H9 (cell line): ENCODE results near the gene PFDN5. TPM values are rescaled to one million over a fixed set of nuclear protein-coding genes. Genes with fewer than 3 reads are reported as not detected.

Experiments
- DNase-seq: peaks from one replicate; pipeline ENCODE4 v3.0.0-alpha.2; 2017
- H2AFZ ChIP-seq: one replicate; pipeline ENCODE4 v1.6.1; 2013; ENCODE audit warnings: mild to moderate bottlenecking, low read length, control low read depth, moderate library complexity
- H2AK5ac ChIP-seq: 2 replicates; pipeline ENCODE4 v1.6.1; 2013; ENCODE audit warnings: low read length, control low read depth, mixed read lengths; ENCODE audit not compliant: insufficient read length
- H2BK120ac ChIP-seq: one replicate; pipeline ENCODE4 v1.6.1; 2013; ENCODE audit warnings: low read depth, mild to moderate bottlenecking, low read length, control low read depth, inconsistent platforms; ENCODE audit not compliant: poor library complexity, severe bottlenecking
- H2BK12ac ChIP-seq: 2 replicates; pipeline ENCODE4 v1.6.1; 2013; ENCODE audit warnings: low read length, control low read depth, mixed read lengths, low read depth; ENCODE audit not compliant: insufficient read length
- H2BK15ac ChIP-seq: 2 replicates; pipeline ENCODE4 v1.6.1; 2013; ENCODE audit warnings: low read depth, low read length, control low read depth
- H2BK20ac ChIP-seq: one replicate; pipeline ENCODE4 v1.6.1; 2013; ENCODE audit warnings: low read depth, mild to moderate bottlenecking, low read length, control low read depth, inconsistent platforms; ENCODE audit not compliant: poor library complexity, severe bottlenecking
- H2BK5ac ChIP-seq: 2 replicates; pipeline ENCODE4 v1.6.1; 2013; ENCODE audit warnings: low read length, control low read depth, mixed read lengths; ENCODE audit not compliant: insufficient read length
- H3K14ac ChIP-seq: 2 replicates; pipeline ENCODE4 v1.6.1; 2013; ENCODE audit warnings: low read length, control low read depth; ENCODE audit not compliant: insufficient read depth
- H3K18ac ChIP-seq: 2 replicates; pipeline ENCODE4 v1.6.1; 2013; ENCODE audit warnings: low read depth, mild to moderate bottlenecking, mixed read lengths, low read length, control low read depth; ENCODE audit not compliant: insufficient read length
- H3K23ac ChIP-seq: 2 replicates; pipeline ENCODE4 v1.6.1; 2013; ENCODE audit warnings: low read length, control low read depth, mixed read lengths, low read depth; ENCODE audit not compliant: insufficient read length
- H3K23me2 ChIP-seq: 2 replicates; pipeline ENCODE4 v1.6.1; 2013; ENCODE audit warnings: low read depth, mild to moderate bottlenecking, mixed read lengths, low read length, control low read depth; ENCODE audit not compliant: insufficient read length, poor library complexity, severe bottlenecking
- H3K27ac ChIP-seq: 2 replicates; pipeline ENCODE4 v1.5.1; 2013; ENCODE audit warnings: low read length, control low read depth, mixed read lengths, low read depth; ENCODE audit not compliant: insufficient read length
- H3K27me3 ChIP-seq: 2 replicates; pipeline ENCODE4 v1.6.1; 2013; ENCODE audit warnings: low read length, control low read depth, inconsistent platforms; ENCODE audit not compliant: insufficient read depth
- H3K4ac ChIP-seq: 2 replicates; pipeline ENCODE4 v1.6.1; 2013; ENCODE audit warnings: low read depth, mild to moderate bottlenecking, control low read depth, inconsistent platforms, low read length, moderate library complexity
- H3K4me1 ChIP-seq: 2 replicates; pipeline ENCODE4 v1.6.1; 2013; ENCODE audit warnings: low read length, control low read depth, inconsistent platforms; ENCODE audit not compliant: insufficient read depth
- H3K4me2 ChIP-seq: 2 replicates; pipeline ENCODE4 v1.6.1; 2013; ENCODE audit warnings: low read length, control low read depth, mixed read lengths; ENCODE audit not compliant: insufficient read length, insufficient read depth
- H3K56ac ChIP-seq: 2 replicates; pipeline ENCODE4 v1.6.1; 2013; ENCODE audit warnings: low read depth, mild to moderate bottlenecking, mixed read lengths, low read length, control low read depth; ENCODE audit not compliant: insufficient read length
- H3K79me1 ChIP-seq: 2 replicates; pipeline ENCODE4 v1.6.1; 2013; ENCODE audit warnings: low read depth, mild to moderate bottlenecking, moderate library complexity, low read length, control low read depth, inconsistent platforms; ENCODE audit not compliant: insufficient read depth, poor library complexity, severe bottlenecking
- H3K79me2 ChIP-seq: 2 replicates; pipeline ENCODE4 v1.6.1; 2013; ENCODE audit warnings: low read length, control low read depth, inconsistent platforms; ENCODE audit not compliant: insufficient read depth
- H3K9ac ChIP-seq: 2 replicates; pipeline ENCODE4 v1.6.1; 2013; ENCODE audit warnings: low read length, control low read depth, mixed read lengths; ENCODE audit not compliant: insufficient read length; ENCODE audit errors: extremely low read depth
- H3K9me3 ChIP-seq: one replicate; pipeline ENCODE4 v1.6.1; 2013; ENCODE audit warnings: low read depth, low read length, inconsistent platforms; ENCODE audit not compliant: control insufficient read depth
- H3T11ph ChIP-seq: one replicate; pipeline ENCODE4 v1.6.1; 2013; ENCODE audit warnings: mild to moderate bottlenecking, low read length, control low read depth, inconsistent platforms
- H4K20me1 ChIP-seq: one replicate; pipeline ENCODE4 v1.6.1; 2013; ENCODE audit not compliant: control insufficient read depth, insufficient read length, insufficient read depth
- H4K5ac ChIP-seq: 2 replicates; pipeline ENCODE4 v1.6.1; 2013; ENCODE audit warnings: low read depth, mild to moderate bottlenecking, mixed read lengths, low read length, control low read depth; ENCODE audit not compliant: insufficient read length
- H4K8ac ChIP-seq: replicated peaks from 2 replicates; pipeline ENCODE4 v1.6.1; 2013; ENCODE audit warnings: low read length, control low read depth, mixed read lengths, low read depth; ENCODE audit not compliant: insufficient read length
- H4K91ac ChIP-seq: 2 replicates; pipeline ENCODE4 v1.6.1; 2013; ENCODE audit warnings: low read depth, mild to moderate bottlenecking, moderate library complexity, mixed read lengths, low read length, control low read depth; ENCODE audit not compliant: insufficient read length
- H3K27ac Mint-ChIP-seq, 3 experiments: 2 replicates in 2 of 3; 3 replicates in 1 of 3; pipeline ENCODE4 v1.8.0; 2020 to 2021; ENCODE audit warnings: mixed read lengths in 3 of 3, mild to moderate bottlenecking in 1 of 3, moderate library complexity in 1 of 3
- H3K27me3 Mint-ChIP-seq: 2 replicates; pipeline ENCODE4 v1.8.0; 2021; ENCODE audit warnings: low read depth, mild to moderate bottlenecking, moderate library complexity, mixed read lengths
- H3K36me3 Mint-ChIP-seq, 3 experiments: 2 replicates in 2 of 3; 3 replicates in 1 of 3; pipeline ENCODE4 v1.8.0; 2020 to 2021; ENCODE audit warnings: low read depth in 3 of 3, mixed read lengths in 3 of 3; ENCODE audit not compliant: insufficient read depth in 1 of 3
- H3K4me1 Mint-ChIP-seq, 2 experiments: 2 replicates each; pipeline ENCODE4 v1.8.0; 2020; ENCODE audit warnings: mixed read lengths in 2 of 2
- H3K4me3 Mint-ChIP-seq, 2 experiments: 2 replicates in 1 of 2; 3 replicates in 1 of 2; pipeline ENCODE4 v1.8.0; 2020 to 2021; ENCODE audit warnings: mild to moderate bottlenecking in 2 of 2, mixed read lengths in 2 of 2, moderate library complexity in 1 of 2
- H3K9me3 Mint-ChIP-seq, 2 experiments: 2 replicates in 1 of 2; 3 replicates in 1 of 2; pipeline ENCODE4 v1.8.0; 2020; ENCODE audit warnings: mild to moderate bottlenecking in 2 of 2, mixed read lengths in 2 of 2, moderate library complexity in 1 of 2
- WGBS: extraction: QIAGEN DNeasy Blood & Tissue Kit; methylation state at CpG from one replicate; pipeline ENCODE4 v1.1.7; 2013; ENCODE audit warnings: missing lambda C conversion rate, low lambda C conversion rate, mixed read lengths; ENCODE audit not compliant: insufficient read length; ENCODE audit errors: extremely low coverage; 5-methylcytosine and 5-hydroxymethylcytosine counted together
- total RNA-seq: library from RNA; stranded (reverse); gene quantifications from 2 replicates; pipeline ENCODE4 v1.2.1, GENCODE V29; 2021
- TF ChIP-seq, protein P1 (sequence below): fragments of 200-600 bp; sonication (generic); conservative IDR thresholded peaks from 3 replicates; pipeline ENCODE4 v1.8.0; 2021; ENCODE audit warnings: antibody characterized with exemption, mild to moderate bottlenecking

Gene PFDN5
- total RNA-seq, 1 experiment from 2014 or later = 285 TPM

DNA sequence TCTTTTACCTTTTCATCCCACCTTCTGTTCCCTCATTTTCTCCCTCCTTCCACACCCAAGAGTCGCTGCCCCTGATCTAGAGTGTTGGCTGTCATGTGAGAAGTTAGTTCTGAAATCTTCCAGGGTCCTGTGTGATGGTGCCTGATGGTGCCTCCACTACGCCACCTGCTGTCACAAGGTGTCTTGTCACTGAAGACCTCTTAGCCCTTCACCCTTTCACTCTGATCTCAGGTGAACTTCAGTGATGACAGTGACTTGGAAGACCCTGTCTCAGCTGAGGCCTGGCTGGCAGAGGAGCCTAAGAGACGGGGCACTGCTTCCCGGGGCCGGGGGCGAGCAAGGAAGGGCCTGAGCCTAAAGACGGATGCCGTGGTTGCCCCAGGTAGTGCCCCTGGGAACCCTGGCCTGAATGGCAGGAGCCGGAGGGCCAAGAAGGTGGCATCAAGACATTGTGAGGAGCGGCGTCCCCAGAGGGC is 7.6 kb upstream of the PFDN5 start:
- Histone ChIP-seq H3K4ac (no peak overlapping the region), H3K18ac (no peak overlapping the region), H4K5ac (no peak overlapping the region), H3K23me2 (no peaks in the 10 kb centered on the region), H3K14ac (no peak overlapping the region), H4K8ac (no peak overlapping the region), H3K23ac (no peak overlapping the region), H3K79me2 (no peaks in the 10 kb centered on the region), H3K56ac (no peak overlapping the region), H3K4me1 (no peaks in the 10 kb centered on the region), H4K20me1 (no peaks in the 10 kb centered on the region), H2BK5ac (no peak overlapping the region), H2AFZ (no peak overlapping the region), H4K91ac (no peak overlapping the region), H3K27ac (no peak overlapping the region), H2AK5ac (no peak overlapping the region), H3K9me3 (no peaks in the 10 kb centered on the region), H2BK120ac (no peak overlapping the region), H2BK15ac (no peak overlapping the region), H3K9ac (no peak overlapping the region), H2BK20ac (no peak overlapping the region), H3T11ph (no peak overlapping the region), H3K4me2 (no peak overlapping the region), H3K27me3 (no peaks in the 10 kb centered on the region), H2BK12ac (no peak overlapping the region), H3K79me1 (no peaks in the 10 kb centered on the region)
- TF ChIP-seq, protein P1, sequence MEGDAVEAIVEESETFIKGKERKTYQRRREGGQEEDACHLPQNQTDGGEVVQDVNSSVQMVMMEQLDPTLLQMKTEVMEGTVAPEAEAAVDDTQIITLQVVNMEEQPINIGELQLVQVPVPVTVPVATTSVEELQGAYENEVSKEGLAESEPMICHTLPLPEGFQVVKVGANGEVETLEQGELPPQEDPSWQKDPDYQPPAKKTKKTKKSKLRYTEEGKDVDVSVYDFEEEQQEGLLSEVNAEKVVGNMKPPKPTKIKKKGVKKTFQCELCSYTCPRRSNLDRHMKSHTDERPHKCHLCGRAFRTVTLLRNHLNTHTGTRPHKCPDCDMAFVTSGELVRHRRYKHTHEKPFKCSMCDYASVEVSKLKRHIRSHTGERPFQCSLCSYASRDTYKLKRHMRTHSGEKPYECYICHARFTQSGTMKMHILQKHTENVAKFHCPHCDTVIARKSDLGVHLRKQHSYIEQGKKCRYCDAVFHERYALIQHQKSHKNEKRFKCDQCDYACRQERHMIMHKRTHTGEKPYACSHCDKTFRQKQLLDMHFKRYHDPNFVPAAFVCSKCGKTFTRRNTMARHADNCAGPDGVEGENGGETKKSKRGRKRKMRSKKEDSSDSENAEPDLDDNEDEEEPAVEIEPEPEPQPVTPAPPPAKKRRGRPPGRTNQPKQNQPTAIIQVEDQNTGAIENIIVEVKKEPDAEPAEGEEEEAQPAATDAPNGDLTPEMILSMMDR = peak; percentile 80
- Mint-ChIP-seq H3K9me3 (no peaks in the 10 kb centered on the region), H3K4me3 (peak overlapping the region in 1 of 2 experiments; percentile 1; a peak in 1 of 5 replicates), H3K27ac (peak overlapping the region in 2 of 3 experiments; percentile 12 to 53; a peak in 3 of 7 replicates), H3K27me3 (no peaks in the 10 kb centered on the region; the same call in 1 of the 2 replicates), H3K36me3 (peaks cover 47 to 77% (median 73%) of the 10 kb centered on the region in 3 experiments), H3K4me1 (no peaks in the 10 kb centered on the region)
- WGBS = no CpG with 5 or more reads among the region's 11 CpGs
- DNase-seq = peak; percentile 77
